ENCODE data around the gene COP1. TPM values are rescaled to one million over a fixed set of nuclear protein-coding genes. Genes with fewer than 3 reads are reported as not detected.
A peak's percentile ranks its signal among the peaks of the same experiment; 100 is the strongest.

Gene COP1
- total RNA-seq, 1 experiment from 2014 or later = 35.2 TPM

- DNase-seq (ENCODE audit: low read depth) = no peak
Observed at GRCh38 chr1:175968486-175969172, 238.5 kb downstream of the COP1 start.

- DNase-seq (ENCODE audit: low read depth) = no peak
Observed at GRCh38 chr1:175963740-175964139, 243.3 kb downstream of the COP1 start.

GRCh38 chr1:175960169-175960568 lies 246.9 kb downstream of the COP1 start:
- no peak for DNase-seq (ENCODE audit: low read depth)

GRCh38 chr1:175951627-175952026 lies 255.5 kb downstream of the COP1 start:
- DNase-seq (ENCODE audit: low read depth) = no peak

GRCh38 chr1:175947771-175948170 lies 259.3 kb downstream of the COP1 start:
- DNase-seq (ENCODE audit: low read depth) = no peak

GRCh38 chr1:175944591-175944990 lies 262.5 kb downstream of the COP1 start:
- DNase-seq (ENCODE audit: low read depth) = no peak

GRCh38 chr1:175941164-175941563 lies 265.9 kb downstream of the COP1 start:
- DNase-seq (ENCODE audit: low read depth) = no peak

GRCh38 chr1:175936736-175937135 lies 270.4 kb downstream of the COP1 start:
- no peak for DNase-seq (ENCODE audit: low read depth)

GRCh38 chr1:175935566-175936115 lies 271.4 kb downstream of the COP1 start:
- DNase-seq (ENCODE audit: low read depth) = no peak

GRCh38 chr1:175935166-175935565 lies 271.9 kb downstream of the COP1 start:
- no peak for DNase-seq (ENCODE audit: low read depth)

GRCh38 chr1:175933801-175934200 lies 273.3 kb downstream of the COP1 start:
- DNase-seq (ENCODE audit: low read depth) = peak; percentile 27

- DNase-seq (ENCODE audit: low read depth) = no peak
Observed at GRCh38 chr1:175927944-175928343, 279.1 kb downstream of the COP1 start.

- DNase-seq (ENCODE audit: low read depth) = no peak
Observed at GRCh38 chr1:175922254-175922881, 284.7 kb downstream of the COP1 start.

GRCh38 chr1:175920381-175920780 lies 286.7 kb downstream of the COP1 start:
- DNase-seq (ENCODE audit: low read depth) = no peak

GRCh38 chr1:175919001-175919400 lies 288.1 kb downstream of the COP1 start:
- no peak for DNase-seq (ENCODE audit: low read depth)

- no peak for DNase-seq (ENCODE audit: low read depth)
Observed at GRCh38 chr1:175918364-175918801, 288.7 kb downstream of the COP1 start.

- DNase-seq (ENCODE audit: low read depth) = no peak
Observed at GRCh38 chr1:175914115-175914514, 293.0 kb downstream of the COP1 start.

- no peak for DNase-seq (ENCODE audit: low read depth)
Observed at GRCh38 chr1:175911138-175911537, 295.9 kb downstream of the COP1 start.

GRCh38 chr1:175906370-175906769 lies 300.7 kb downstream of the COP1 start:
- no peak for DNase-seq (ENCODE audit: low read depth)

GRCh38 chr1:175904808-175905207 lies 302.3 kb downstream of the COP1 start:
- DNase-seq (ENCODE audit: low read depth) = no peak

GRCh38 chr1:175902281-175902680 lies 304.8 kb downstream of the COP1 start:
- DNase-seq (ENCODE audit: low read depth) = no peak

- DNase-seq (ENCODE audit: low read depth) = no peak
Observed at GRCh38 chr1:175901076-175901836, 305.8 kb downstream of the COP1 start.
